Measurements from ENCODE around the gene CLASRP.

Gene CLASRP

DNA sequence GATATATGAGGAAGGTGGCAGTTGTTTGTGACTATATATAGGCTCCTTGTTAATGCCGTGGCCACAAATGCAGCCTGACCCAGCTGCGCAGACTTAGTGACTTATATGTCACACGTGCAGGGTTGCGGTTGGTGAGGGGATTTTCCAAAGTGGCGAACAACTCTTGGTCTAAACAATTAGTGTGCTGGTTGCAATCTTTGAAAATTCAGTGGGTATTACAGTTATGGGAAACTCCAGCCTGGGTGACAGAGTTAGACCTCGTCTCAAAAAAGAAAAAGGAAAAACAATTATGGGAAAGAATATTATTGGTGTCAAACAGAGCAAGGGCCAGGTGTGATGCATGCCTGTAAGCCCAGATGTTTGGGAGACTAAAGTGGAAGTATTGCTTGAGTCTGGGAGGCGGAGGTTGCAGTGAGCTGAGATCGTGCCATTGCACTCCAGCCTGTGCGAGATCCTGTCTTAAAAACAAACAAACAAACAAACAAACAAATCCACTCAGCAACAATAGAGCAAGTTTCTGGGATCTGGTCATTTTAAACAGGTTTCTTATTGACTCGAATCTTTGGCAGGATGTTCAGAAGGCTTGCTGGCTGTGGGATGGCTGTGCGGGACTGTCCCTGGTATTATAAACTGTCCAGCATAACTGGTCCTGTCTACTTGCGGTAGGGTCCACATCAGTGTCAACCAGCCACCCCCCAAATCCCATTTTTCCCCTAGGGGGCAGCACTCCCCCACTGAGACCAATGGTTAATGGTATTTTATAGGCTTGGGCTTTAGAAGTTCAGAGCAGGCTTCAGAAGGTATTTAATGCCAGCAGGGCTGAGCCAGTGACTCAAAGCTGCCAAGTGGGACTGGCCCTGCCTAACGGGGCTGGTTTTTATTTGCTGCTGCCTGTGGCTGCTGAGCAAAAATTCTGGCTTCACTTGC, 22.2 kb upstream of the CLASRP start:
- DNase-seq = peak; percentile 38 to 93 (median 80)
- intact Hi-C loops (cut with DNase I) = loop anchor here (1.0 kb wide), 1 partner anchor 43 kb away; no protein-coding TSS in a partner anchor

DNA sequence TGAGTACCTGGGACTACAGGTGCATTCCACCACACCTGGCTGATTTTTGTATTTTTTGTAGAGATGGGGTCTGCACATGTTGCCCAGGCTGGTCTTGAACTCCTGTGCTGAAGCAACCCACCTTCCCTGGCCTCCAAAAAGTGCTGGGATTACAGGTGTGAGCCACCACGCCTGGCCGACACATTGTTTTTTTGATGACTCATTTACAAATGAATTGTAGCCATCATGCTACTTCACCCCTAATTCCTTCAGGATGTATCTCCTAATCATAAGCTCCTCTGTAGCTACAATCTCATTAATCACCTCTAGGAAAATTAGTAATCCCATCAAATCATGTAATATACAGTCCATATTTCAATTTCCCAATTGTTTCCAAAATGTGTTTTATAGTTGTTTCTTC, 19.7 kb upstream of the CLASRP start:
- no peak for DNase-seq
- intact Hi-C loops (cut with DNase I) = no loop called here

DNA sequence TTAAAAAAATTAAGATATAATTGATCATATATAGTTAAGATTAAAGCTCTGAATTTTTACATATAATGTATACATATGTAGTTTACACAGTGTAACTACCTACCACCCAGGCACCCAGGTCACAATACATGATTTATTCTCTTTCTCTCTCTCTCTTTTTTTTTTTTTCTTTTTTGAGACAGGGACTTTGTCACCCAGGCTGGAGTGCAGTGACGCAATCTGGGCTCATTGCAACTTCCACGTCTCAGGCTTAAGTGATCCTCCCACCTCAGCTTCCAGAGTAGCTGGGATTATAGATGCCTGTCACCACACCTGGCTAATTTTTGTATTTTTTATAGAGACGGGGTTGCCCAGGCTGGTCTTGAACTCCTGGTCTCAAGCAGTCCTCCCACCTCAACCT, 18.8 kb upstream of the CLASRP start:
- intact Hi-C loops (cut with DNase I) = no loop called here
- DNase-seq = no peak

DNA sequence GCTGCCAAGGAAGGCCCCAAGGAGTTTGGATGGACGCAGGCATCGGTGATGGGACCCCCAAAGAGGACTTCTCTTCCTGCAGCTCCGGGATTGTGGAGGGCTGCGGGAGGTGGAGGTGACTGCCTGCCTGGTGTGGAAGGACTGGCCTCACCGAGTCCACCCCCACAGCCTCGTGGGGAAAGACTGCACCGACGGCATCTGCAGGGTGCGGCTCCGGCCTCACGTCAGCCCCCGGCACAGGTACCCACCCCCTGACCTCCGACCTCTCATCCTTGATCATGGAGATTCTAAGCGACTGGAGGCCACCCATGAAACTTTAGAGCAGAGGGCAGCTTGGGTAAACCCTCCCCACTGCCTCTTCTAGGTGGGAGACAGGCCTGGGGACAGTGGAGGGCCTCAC, 16.9 kb upstream of the CLASRP start:
- intact Hi-C loops (cut with DNase I) = no loop called here

DNA sequence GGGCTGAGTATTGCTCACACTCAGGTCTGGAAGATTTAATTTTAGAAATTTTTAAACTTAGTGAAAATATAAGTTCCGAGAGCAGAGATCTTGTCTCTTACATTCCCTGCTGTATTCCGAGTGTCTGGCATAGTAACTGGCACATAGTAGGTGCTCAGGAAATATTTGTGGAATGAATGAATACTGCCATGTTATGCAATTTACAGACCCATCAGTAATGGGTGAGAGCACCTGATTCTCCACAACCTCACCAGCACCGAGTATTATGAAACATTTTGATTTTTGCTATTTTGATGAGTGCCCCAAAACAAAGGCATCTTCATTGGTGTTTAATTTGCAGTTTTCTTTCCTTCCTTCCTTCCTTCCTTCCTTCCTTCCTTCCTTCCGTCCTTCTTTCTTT, 15.8 kb upstream of the CLASRP start:
- intact Hi-C loops (cut with DNase I) = no loop called here
- no peak for DNase-seq

More for the DNA sequence above, 16.9 kb upstream of the CLASRP start:
- DNase-seq = no peak

DNA sequence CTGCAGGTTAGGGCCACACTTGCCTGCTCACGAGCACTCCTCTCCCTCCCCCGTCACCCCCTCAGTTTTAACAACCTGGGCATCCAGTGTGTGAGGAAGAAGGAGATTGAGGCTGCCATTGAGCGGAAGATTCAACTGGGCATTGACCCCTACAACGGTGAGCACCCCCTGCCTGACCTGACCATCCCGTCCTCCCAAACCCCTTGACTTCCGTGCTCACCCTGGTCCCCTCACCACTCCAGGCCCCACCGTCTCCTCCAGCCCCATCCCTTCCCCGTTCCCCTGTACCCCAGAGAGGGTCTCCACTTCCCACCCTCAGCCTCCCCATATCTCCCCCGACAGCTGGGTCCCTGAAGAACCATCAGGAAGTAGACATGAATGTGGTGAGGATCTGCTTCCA, 13.6 kb upstream of the CLASRP start:
- intact Hi-C loops (cut with DNase I) = no loop called here
- DNase-seq = no peak

DNA sequence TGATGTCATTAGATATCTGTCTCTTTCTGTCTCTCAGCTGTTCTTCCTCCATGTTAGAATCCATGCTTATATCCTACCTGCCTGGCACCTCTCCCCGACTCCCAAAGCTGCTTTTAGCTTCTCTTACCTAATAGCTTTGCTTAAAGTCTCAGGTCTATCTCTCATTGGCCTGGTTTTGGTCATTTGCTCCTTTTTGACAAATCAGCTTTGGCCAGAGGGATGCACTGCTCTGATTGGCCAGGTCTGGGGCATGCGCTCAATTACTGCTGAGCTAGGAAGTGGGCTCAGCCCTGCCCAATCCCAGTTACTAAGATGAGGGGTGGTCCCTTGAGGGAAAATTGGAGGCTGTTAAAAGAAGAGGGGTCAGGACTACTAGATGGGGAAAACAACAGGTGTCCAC, 11.5 kb upstream of the CLASRP start:
- no peak for DNase-seq
- intact Hi-C loops (cut with DNase I) = no loop called here

DNA sequence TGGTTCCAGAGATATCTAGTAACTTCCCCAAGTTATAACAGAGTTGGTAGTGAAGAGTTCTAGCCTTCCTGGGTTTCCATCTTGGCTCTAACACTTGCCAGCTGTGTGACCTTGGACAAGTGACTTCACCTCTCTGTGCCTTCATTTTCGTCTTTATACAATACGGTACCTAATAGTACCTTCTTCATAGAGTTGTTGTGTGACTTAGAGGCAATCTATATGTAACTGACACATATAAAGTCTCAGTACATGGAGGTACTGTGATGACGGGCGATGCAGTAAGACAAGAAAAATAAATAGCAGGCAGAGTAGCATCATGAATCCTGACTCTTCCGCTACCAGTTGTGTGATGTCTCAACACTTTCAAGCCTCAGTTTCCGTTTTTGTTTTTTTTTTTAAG, 8.0 kb upstream of the CLASRP start:
- no peak for DNase-seq
- intact Hi-C loops (cut with DNase I) = no loop called here

DNA sequence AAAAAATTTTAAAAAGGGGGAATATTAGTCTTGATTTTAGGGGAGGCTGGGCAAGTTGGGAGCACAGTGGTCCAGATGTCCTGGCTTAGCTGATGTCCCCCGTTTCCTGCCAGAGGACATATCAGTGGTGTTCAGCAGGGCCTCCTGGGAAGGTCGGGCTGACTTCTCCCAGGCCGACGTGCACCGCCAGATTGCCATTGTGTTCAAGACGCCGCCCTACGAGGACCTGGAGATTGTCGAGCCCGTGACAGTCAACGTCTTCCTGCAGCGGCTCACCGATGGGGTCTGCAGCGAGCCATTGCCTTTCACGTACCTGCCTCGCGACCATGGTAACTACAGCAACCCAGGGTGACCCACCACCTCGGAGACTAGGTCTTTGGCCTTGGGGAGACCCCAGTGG, 6.4 kb upstream of the CLASRP start:
- peak in 1 of 10 donors; percentile 60 for DNase-seq
- intact Hi-C loops (cut with DNase I) = no loop called here

DNA sequence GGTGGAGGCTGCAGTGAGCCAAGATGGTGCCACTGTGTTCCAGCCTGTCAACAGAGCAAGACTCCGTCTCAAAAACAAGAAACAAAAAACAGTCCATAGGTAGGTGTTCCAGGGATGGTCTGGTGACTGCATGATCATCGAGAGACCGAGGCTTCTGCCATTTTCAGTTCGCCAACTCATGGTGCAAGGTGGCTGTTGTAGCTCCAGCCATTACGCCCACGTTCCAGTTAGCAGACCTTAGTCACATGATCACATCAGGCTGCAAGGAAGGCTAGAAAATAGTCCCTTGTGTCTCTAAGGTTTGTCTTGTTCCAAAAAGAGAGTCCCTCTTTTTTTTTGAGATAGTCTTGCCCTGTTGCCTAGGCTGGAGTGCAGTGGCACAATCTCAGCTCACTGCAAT, 3.1 kb upstream of the CLASRP start:
- peak in 1 of 10 donors; percentile 7 for DNase-seq
- intact Hi-C loops (cut with DNase I) = no loop called here

DNA sequence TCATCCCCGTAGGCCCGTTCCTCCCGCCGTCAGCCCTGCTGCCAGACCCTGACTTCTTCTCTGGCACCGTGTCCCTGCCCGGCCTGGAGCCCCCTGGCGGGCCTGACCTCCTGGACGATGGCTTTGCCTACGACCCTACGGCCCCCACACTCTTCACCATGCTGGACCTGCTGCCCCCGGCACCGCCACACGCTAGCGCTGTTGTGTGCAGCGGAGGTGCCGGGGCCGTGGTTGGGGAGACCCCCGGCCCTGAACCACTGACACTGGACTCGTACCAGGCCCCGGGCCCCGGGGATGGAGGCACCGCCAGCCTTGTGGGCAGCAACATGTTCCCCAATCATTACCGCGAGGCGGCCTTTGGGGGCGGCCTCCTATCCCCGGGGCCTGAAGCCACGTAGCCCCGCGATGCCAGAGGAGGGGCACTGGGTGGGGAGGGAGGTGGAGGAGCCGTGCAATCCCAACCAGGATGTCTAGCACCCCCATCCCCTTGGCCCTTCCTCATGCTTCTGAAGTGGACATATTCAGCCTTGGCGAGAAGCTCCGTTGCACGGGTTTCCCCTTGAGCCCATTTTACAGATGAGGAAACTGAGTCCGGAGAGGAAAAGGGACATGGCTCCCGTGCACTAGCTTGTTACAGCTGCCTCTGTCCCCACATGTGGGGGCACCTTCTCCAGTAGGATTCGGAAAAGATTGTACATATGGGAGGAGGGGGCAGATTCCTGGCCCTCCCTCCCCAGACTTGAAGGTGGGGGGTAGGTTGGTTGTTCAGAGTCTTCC, 1.3 kb upstream of the CLASRP start:
- intact Hi-C loops (cut with DNase I) = no loop called here
- DNase-seq = peak in 1 of 10 donors; percentile 66

DNA sequence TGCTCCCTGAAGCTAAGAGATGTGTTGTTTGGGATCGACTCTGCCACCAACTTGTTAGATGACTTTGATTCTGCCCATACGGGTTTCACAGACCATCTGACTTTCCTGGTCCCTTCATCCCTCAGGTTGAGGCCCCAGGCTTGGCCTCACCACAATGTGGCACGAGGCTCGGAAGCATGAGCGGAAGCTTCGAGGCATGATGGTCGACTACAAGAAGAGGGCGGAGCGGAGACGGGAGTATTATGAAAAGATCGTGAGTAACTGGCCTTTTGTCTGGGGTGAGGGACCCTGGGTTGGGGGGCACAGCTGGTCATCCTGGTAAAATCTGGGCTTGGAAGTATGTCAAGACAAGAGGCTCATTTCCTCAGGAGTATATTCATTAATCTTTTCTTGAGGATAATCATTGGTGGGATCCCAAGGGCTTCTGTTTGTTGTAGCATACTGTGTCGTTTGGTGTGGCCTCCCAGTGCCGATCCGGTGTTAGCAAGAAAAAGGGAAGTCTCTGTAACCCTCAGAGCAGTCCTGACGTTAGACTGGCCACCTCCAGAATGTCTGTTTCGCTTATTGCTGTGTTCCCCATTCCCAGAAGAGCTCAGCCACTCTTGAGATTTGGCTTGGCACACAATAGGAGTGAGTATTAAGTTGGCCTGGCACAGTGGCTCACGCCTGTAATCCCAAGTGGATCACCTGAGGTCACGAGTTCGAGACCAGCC, 1.4 kb downstream of the CLASRP start:
- intact Hi-C loops (cut with DNase I) = no loop called here
- DNase-seq = peak in 1 of 10 donors; percentile 33

DNA sequence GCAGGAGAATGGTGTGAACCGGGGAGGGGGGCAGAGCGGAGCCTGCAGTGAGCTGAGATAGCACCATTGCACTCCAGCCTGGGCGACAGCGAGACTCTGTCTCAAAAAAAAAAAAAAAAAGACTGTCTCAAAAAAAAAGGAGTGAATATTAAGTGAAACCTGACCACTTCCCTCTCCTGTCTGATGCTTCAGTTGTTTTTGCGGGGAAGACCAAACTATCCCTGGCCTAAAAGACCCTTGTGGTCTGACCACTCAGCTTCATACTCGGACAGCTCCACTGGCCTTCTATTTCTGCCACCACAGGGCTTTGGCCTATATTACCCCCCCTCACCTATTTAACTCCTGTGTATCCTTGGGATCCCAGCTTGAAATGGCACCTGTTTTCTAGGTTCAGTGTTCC, 2.3 kb downstream of the CLASRP start:
- intact Hi-C loops (cut with DNase I) = no loop called here
- no peak for DNase-seq

DNA sequence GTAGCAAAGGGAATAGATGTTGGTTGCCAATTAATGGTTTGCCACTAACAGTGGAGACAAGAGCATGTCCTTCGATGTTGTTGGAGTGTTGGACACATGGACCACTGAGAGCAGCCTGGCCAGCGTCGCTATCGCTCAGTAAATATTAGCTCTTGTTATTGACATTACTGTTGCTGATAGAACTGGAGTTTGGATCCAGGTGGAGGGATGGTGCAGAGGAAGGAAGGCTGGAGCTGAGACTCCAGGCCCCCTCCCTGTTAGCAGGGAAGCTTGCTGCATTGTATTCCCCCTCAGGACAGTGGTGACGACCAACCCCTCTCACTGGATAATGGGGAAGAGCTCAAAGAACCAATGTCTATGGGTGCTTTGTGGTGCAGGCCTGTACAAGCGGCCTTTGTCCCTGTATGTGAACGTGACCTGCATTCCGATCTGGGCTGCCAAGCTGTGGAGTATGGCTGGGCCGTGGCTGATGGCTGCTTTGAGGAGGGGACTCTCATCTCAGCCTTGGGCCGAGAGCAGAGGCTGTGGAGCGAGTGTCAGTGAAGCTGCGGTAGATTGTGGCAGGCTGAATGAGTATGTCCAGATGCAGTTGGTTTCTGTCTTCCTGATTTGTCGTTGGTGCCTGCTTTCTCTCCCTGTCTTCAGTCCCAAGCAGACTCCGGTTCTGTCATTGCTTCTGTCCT, 7.0 kb downstream of the CLASRP start:
- intact Hi-C loops (cut with DNase I) = no loop called here
- DNase-seq = peak in 9 of 10 donors; percentile 61 to 98 (median 85)

DNA sequence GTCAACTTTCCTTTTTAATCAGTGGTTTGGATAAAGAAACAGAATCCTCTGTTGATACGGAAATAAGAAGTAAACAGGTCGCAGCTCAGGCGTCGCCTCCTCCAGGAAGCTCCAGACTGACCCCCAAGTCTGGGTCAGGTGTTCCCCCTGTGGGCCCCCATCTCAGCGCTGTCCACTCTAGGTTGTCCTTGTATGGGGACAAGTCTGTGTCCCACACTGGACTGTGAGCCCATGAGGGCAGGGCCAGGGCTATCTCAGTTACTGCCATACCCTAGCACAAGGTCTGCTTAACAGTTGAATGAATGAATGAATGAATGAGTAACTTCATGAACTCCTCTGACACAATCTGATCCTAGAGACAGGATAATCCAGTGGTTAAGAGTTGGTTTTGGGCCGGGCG, 7.5 kb downstream of the CLASRP start:
- DNase-seq = peak in 1 of 10 donors; percentile 69
- intact Hi-C loops (cut with DNase I) = no loop called here

DNA sequence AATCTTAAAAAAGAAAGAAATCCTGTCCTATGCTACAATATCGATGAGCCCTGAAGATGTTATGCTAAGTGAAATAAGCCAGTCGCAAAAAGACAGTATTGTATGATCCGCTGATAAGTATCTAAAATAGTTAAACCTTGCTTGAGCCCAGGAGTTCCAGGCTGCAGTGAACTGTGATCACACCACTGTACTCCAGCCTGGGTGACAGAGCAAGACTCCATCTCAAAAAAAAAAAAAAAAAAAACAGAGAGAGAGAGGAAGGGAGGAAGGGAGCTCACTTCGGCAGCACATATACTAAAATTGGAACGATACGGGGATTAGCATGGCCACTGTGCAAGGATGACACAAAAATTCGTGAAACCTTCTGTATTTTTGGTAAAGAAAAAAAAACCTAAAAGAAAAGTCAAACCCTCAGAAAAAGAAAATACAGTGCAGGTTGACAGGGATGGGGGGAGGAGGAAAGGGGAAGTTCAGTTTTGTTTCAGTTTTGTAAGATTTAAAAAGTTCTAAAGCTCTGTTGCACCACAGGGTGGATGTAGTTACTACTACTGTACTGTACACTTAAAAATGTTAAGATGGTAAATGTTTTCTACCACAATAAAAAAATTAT, 8.4 kb downstream of the CLASRP start:
- DNase-seq = no peak
- intact Hi-C loops (cut with DNase I) = no loop called here

DNA sequence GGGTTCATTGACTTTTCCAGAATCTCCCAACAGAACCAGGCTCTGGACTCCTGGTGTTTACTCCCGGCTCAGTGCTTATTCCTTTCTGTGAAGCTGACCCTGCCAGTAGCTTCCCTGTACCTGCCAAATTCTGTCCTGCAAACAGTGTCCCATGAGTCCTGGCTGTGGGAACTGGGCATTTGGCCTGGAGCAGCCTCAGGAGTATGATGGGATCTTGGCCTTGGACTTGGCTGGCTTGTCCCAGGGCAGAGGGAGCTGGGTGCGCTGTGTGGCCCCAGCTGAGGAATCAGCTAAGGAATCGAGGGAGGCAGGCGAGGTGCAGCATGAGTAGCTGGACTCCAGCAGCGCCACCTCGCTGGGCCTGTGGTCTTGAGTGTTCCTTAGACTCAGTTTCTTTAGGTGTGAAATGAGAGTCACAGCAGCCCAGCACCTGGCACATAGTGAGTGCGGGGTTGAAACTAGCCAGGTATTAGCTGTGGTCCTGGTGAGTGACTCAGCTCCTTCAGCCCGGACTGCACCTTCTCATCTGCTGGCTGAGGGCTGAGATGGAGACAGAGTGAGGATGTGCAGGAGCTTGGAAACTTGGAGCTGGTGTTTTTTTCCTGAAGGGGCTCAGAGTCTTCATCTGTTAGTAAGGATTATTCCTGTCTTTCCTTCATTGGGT, 10.4 kb downstream of the CLASRP start:
- DNase-seq = peak in 2 of 10 donors; percentile 8 to 26
- intact Hi-C loops (cut with DNase I) = no loop called here

DNA sequence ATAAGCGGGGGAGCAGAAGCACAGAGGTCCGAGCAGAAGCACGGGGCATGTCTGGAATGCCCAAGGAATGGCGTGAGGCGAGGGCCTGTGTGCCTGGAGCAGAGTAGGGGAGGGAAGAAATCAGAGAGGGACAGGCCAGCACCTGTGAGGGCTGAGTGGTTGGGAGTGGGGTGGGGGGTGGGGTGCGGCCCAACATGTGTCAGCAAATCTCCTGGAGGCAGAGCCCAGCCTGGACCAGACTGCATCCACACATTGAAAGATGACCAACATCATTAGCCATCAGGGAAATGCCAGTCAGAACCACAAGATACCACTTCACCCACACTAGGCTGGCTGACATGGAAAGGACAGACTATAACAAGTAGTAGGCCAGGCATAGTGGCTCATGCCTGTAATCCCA, 11.2 kb downstream of the CLASRP start:
- intact Hi-C loops (cut with DNase I) = no loop called here
- no peak for DNase-seq

DNA sequence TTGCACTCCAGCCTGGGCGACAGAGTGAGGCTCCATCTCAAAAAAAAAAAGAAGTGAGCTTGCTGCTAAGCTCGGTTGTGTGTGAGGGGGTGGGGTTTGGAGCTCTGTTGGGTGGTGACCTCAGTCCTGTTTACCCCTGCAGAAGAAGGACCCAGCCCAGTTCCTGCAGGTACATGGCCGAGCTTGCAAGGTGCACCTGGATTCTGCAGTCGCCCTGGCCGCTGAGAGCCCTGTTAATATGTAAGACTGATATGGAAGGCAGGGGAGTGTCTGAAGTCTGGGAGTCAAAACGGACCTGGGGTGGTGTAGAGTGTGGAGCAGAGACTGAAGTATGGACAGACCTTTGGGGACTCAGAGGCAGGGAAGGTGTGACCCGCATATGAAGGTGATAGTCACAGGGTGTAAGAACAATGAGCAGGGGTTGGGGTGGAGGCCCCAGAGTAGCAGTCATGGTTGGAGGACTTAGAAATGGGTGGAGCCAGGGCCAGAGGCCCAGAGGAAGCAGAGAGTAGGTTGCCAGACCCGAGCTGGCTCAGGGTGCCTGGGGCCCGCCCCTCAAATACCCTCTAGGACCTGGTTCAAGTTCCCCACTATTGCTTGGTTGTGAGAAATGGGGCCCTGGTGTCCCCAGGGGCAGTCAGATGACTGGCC, 13.2 kb downstream of the CLASRP start:
- intact Hi-C loops (cut with DNase I) = no loop called here
- DNase-seq = no peak

All from posterior cingulate gyrus (tissue), 11 donors.